GM19463 (cell line): ENCODE results near the gene DLGAP3.

ENCODE experiments used
- ATAC-seq: cut with Tn5 transposase; IDR thresholded peaks from one replicate; pipeline ENCODE4 v1.9.1; 2021; ENCODE audit warnings: mild to moderate bottlenecking, moderate library complexity; ENCODE audit not compliant: unreplicated experiment

DLGAP3 gene

DNA sequence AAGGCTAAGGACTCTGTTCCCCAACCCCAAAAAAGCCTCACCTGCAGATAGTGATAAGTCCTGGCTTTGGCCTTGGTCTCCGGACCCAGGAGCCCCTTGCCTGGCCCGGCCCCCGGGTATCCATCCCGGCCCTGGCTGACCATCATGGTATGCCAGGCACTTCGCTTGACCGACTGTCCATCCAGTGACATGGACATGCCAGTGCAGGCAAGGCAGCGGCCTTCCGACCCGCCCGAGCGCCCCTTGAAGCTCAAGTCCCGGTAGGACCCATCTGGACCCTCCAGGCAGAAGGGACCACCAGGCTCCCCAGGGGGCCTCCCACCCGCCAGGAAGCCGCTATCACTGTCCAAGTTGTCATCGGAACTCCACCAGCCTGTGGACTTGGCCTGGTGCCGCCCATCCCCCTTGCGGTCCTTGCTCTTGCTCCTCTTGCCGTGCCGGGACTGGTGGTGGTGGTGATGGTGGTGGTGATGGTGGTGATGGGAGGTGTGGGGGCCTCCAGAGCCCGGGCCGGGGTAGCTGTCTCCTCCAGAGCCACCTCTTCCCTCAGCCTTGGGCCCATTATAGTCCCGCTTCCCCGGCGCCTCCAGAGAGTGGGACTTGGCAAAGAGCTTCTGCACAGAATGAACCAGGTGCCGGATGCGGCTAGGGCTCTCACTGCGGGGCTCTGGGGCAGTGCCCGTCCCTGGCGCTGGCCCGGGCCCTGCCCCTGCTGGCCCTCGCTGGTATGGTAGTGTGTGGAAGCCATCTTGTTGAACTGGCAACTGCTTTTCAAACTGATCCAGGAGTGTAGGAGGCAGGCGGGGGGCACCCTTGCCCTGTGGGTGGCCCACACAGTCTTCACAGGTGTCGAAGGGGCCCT, 25.0 kb downstream of the DLGAP3 start:
- ATAC-seq, result no peak

DNA sequence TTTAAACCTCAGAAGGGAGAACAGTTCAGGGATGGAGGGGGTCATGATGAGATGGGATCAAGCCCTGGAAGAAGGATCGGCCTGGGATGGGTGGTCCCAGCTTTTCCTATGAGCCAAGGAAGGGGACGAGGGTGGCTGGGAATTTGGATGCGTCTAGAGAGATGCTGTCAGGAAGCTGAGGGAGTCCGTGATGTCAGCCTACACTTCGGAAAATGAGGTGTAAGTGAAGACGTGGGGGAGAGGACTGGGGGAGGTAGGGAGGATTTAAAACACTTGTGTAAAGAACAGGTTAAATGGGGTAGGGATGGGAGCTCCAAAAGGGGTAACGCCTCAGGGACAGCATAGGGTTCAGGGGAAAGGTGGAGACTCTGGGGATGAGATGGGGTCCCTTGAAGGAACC, 27.5 kb downstream of the DLGAP3 start:
- ATAC-seq, result no peak

DNA sequence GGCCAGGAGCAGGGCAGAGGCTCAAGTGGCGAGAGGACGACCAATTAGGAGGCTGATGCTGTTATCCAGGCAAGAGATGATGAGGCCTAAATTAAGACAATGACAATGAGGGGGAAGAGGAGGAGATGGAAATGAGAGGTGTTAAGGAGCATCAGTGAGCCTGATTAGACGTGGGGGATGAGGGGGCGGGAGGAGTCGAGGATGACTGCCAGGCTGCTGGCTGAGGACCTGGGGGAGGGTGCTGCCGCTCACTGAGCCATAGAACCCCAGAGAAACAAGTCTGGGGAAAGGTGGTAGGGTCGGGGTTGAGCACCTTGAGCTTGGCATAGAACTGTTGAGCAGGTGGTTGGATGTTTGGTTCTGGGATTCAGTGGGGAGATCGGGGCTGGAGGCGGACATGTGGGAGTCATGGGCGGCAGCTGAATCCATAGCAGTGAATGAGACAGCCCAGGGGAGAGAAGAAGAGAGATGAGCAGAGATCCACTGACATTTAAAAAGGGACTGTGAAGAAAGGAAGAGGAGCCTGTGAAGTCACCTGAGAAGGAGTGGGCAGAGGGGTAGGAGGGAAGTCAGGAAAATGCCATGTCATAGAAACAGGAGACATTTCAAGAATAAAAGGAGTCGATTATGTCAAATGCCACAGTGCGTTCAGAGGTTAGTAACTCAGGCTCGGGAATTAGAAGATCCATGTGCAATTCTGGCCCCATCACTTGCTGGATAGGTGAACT, 28.5 kb downstream of the DLGAP3 start:
- ATAC-seq, result no peak

DNA sequence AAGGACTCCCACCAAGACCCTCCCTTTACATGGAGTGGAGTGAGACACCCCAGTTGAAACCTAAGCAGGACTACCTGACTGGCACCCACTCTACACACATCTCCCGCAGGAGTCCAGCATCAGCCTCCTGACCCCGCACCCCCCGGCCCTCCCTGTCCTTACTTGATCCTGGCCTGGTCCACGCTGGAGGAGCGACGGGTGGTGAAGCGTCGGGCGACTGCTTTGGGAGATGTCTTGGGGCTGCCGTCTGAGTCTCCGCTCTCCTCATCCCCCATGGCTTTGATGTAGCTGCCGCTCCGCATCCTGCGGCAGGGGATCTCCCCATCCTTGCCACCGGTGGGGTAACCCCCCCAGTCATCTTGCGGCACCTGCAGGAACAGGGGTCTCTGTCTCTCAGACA, 29.5 kb downstream of the DLGAP3 start:
- no peak for ATAC-seq

DNA sequence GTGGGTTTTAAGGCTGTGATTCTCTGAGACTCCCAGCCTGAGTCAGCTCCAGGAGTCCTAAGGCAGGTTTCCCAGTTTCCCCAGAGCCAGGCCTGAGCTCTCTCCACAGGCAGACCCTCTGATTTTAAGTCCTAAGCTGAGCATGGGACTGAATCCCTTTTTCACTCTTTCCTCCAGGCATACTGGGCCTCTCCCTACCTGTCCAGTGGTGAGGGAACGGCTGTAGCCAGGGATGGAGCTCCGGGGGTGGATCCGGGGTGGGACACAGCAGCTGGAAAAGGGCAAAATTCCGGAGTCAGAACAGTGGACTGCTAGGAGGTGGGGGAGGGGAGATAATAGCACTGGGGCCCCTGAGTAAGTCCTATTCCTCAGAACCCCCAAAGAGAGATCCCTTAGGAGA, 30.0 kb downstream of the DLGAP3 start:
- no peak for ATAC-seq

DNA sequence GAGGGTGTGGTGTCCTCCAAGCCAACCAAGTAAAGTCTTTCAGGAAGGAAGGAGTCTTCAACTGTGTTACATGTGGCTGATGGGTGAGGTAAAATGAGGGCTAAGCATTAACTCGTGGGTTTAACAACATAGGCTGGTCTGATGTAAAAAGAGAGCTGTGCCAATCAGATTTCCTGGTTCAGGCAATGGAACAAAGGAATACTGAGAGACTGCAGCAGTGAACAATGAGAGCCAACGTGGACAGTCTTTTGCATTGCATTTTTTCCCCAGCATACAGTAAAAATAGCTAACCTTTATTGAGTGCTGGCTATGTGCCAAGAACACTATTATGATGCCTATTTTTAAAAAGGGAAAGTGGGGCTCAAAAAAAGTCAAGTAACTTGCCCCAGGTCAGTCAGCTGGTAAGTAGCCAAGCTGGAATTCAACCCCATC, 31.1 kb downstream of the DLGAP3 start:
- no peak for ATAC-seq

DNA sequence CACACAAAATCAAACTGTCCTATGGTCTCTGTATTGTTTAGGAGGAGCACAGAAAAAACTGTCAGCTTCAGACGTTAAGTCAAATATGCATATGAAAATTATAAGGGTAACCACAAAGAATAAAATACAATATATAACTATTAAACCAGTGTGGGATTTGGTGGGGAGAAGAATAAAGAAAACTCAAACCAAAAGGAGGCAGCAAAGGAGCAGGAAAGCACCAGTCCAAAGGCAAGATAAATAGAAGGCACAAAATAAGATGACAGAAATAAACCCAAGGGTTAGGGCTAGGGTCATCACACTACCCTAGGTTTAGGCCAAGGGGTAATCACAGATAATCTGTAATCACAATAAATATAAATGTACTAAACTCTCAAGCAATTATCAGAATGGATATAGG, 32.8 kb downstream of the DLGAP3 start:
- no peak for ATAC-seq

DNA sequence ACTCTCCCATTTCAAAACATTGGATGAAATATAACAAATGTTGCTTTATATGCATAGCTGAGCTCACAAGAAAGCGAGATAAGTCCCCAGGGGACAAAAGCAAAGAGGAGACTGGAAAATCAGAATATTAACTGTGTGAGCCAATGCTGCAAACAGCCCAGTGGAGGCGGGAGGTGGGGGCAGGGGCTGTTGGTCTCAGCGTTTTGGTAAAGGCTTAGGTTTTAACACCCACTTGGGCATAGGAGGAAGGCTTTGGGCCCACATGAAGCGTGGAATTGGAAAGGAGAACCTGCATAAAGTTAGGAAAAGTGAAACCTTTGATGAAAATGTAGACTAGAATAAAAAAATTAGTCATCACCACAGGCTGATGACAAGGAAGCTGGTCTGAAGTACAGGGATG, 39.7 kb downstream of the DLGAP3 start:
- ATAC-seq, result no peak

DNA sequence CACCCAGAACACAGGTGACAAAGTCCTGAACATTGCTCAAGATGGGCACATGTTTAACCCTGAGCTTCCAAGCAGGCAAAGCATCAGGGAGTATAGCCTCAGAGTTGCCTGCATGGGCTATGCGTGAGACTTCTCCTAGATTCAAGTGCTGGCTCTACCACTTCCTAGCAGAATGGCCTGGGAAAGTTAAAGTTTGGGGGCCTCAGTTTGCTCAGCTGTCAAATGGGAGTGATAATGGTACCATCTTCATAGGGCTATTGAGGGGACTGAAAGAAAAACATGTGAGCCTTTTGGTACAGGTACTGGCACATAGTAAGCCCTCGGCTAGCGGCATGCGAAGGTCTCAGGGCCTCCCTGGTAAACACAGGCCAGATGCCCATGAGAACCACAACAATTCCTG, 41.9 kb downstream of the DLGAP3 start:
- ATAC-seq, result no peak

DNA sequence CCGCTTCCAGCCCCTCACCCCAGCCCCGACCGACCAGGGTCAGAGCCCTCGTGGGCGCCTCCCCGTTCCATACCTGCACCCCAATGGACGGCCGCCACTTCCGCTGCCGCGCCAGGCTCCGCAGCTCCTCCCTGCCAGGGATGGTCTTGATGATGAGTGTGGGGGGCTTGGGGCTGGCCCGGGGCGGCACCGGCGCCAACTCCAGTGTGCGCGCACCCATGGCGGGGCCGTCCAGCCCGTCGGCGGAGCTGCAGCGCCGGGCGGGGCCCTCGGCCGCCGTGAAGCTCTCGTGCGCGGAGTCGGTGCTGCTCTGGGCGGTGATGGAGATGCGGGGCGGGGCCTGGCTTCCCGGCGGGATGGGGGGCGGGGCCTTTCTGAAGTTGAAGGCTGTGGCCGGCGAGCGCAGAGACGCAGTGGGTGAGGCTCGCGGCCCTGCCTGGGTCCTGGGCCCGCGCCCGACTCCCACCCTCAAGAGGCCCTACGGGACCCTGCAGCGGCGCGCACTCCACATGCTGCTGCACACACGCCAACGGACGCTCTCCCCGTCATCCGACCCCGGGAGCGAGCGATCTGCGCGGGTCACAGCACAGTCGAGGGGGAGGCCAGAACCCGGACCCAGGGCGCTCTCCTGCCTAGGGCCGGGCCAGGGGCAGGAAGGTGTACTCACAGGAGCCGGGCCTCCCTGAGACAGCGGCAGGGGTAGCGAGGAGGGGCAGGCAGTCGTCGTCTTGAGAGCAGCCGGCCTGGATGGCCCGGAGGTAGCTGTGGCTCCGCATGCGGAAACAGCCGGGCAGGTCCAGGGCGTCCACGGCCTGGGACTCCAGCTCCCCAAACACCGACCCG, 43.8 kb downstream of the DLGAP3 start:
- ATAC-seq, result no peak

DNA sequence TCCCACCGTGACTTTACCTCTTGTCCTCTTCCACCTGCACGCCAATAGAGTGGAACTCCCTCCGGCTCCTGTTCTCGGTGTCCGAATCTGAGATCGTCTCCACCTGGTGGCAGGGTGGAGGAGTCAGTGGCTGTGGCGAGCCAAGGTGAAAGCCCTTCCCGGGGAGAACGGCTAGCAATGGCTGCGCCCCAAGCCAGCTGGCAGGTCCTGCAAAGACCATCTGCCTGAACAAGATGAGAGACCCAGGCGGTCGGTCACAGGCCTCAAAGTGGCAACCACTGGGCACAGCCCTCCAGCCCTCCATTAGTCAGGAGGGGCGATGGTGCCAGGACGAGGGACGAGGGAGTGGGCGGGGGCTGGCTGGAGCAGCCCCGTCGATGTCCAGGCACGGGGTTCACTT, 44.5 kb downstream of the DLGAP3 start:
- no peak for ATAC-seq

DNA sequence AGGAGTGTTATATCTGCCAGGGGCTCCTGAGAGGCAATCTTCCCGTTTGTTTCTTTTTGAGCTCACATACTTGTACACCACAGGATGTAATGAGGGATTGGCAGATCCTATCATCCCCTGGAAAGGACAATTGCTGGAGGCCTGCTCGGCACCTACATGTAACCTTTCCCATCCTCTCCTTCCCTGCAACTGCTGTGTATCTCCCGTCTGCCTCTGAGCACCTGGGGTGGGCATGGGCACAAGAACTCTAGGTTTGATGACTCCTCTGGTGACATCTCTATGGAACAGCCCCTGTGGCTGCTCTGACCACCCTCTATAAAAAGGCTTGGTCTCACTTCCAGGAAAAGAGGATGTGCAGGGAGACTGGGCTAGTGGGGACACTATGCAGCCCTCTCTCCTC, 44.9 kb downstream of the DLGAP3 start:
- no peak for ATAC-seq

DNA sequence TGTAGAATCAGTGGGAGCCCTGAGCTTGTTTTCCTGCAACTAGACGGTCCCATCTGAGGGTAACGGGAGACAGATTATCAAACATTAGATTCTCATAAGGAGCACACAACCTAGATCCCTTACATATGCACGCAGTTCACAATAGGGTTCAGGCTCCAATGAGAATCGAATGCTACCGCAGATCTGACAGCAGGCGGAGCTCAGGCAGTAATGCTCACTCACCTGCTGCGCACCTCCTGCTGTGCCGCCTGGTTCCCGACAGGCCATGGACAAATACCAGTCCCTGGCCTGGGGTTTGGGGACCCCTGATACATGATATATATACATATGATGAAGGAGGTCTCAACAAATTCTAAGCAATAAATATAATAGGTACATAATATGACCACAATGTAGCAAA, 50.2 kb downstream of the DLGAP3 start:
- no peak for ATAC-seq

DNA sequence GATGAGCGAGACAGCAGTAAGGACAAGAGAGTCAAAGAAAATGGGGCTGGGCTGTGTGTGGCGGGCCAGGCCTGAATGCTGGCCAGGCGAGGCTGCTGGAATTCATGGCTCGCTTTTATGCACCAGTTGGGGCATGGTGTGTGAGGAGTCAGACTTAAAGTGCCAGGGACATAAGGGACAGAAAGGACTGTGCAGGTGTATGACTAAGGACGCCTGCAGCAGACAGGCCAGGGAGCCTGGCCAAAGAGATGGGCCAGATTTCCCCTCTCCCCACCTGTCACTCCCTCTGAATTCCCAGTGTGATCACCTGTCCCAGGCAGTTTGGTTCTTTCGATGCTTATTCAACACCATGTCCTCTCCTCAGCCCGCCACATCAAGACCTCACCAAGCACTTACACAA, 53.0 kb downstream of the DLGAP3 start:
- ATAC-seq, result no peak

DNA sequence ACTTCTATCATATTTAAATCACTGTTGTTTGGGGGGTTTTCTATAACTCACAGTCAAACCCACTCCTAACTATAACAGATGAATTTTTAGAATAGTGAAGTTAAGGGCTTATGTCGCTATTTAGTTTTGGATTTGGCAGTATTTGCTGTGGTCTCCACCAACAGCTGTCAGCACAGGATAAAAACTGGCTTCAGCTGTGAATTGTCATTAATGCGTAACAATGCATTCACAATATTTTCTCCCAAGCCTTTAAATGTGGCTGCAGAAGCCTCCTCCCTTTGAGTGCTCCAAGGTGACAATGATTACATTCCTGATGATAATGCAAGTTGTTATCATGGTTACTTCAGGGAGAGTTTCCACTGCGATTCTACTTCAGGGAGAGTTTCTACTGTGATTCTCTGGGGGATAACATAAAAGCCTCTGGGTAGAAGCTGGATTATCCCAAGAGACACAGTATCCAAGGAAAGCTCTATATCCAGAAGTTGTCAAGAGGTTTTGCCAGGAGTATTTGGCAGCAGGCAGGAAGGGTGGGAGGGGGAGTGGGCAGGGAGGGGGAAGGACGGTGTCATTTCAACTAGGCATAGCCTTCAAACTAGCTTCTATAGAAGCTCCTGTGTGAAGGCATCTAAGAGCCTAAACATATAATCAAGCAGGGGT, 55.0 kb downstream of the DLGAP3 start:
- no peak for ATAC-seq

DNA sequence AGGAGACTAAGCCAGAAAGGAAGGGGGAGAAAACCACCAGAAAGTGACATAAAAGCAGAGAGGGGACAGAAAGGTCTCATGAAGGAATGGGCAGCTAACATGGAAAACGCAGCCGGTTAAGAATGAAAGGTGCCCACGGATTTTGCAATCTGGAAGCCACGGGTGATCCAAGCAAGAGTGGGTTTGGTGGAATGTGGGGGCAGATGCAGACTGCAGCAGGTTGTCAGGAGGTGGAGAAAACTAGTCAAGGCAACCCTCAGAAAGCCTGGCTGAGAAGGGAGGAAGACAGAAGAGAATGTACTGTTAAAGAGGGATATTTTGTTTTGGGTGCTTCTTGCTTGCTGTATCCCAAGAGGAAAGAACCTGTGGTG, 57.3 kb downstream of the DLGAP3 start:
- no peak for ATAC-seq

DNA sequence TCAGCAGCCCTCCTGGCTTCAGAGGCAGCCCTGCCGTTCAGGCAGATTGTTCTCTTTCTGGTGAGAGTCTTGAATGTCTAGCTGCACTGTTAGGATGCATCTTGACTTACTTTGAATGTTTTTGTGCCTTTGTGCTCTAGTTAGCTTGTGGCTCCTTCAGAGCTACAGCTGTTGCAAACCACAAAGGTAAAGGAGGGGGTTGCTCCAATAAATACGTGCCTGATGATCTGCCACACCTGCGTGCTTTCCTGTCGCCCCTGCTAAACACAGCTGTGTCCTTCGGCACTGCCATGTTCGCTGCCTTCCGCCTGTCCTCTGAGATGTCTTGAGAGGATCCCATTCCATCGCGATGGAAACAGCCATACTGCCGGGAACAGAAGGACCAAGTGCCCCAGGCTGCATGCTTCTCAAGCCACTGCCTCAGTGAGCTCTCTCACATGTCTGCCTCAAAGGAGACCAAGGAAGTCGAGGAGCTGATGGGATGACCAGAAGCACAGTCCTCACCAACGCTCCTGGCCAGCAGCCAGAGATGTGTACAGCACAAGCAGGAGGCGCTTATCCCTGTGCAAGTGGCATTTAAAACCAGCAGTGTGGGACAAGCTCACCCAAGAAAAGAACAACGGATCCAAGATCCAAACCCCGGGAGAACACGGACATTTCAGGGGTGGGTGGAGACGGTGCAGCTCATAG, 57.9 kb downstream of the DLGAP3 start:
- no peak for ATAC-seq

DNA sequence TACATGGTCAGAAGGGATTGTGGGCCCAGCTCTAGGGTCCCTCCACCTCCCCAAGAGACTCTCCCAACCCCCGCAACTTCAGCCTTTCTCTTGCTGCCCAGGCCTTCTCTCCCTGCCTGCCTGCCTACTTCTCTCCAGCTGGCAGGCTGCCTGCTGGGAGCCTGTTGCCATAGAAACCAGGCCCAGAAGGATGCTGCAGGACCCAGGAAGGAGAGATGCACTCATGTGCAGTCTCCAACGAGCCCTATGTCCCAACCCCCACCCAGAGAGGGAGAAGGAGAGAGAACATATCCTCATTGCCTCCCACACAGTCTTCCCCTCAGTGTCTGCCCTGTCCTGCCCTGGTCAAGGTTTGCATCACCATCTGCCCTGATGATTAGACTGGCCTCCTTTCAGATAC, 59.1 kb downstream of the DLGAP3 start:
- no peak for ATAC-seq

DNA sequence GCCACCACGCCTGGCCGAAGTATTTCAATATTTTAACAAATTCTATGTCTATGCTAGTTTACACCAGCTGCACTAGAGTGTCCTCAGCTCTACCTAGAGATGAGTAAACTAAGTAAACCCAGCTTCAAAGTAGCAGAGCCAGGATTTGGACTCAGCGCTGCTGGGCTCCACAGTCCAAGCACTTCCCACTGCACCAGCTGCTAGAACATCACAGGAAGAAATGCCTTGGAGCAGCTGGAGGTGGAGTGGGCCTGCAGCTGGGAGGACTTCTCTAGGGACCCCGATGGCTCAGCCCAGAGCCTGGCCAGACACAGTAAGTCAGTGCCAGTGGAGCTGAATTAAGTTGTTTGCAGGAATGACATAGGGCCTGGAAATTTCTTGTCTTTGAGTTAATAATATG, 59.7 kb downstream of the DLGAP3 start:
- ATAC-seq, result no peak

DNA sequence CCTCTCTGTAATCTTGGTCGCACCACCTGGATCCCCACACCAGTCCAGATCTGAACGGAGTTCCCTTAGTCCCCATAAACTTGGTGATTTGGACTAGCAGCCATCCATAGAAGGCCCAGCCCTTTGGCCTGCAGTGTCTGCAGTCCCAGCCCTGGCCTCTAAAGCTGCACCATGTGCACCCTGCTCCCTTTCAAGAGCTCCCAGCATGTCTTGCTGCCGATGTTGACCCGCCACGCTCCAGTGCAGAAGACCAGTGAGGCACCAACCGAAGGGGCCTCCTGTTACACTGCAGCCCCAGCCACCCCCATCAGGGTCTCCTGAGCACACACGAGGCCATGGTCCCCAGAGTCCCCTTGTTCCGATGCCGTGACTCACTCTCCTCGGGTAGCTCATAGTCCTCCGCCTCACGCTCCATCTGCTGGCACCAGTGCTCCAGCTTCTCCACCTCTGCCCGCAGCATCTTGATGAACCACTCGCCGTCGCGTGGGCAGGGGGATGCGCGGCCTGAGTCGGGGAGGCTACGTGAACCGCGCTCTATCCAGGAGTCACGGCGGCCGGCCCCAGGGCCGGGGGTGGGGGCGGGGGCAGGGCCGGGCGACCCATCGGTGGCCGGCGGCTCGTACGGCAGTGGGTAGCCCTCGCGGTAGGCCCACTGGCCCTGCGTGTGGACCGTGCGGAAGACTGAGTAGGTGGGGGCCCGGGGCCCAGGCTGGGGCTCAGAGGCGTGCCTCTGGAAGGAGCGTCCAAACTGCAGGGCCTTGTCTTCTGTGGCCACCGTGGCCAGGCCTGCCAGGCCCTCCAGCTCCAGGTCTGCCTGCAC, 61.0 kb downstream of the DLGAP3 start:
- ATAC-seq, result no peak
